Hepatocyte (in vitro differentiated cells): ENCODE data around the gene KDF1.

Experiments used
- CTCF ChIP-seq: fragments of 200-600 bp; sonication (generic); IDR thresholded peaks from 2 replicates; pipeline ENCODE4 v1.5.1; 2016; ENCODE audit warnings: antibody characterized with exemption, mild to moderate bottlenecking; ENCODE audit not compliant: poor library complexity
- EZH2 ChIP-seq: fragments of 200-600 bp; sonication (generic); IDR thresholded peaks from 2 replicates; pipeline ENCODE4 v1.6.1; 2016; ENCODE audit warnings: antibody characterized with exemption, mild to moderate bottlenecking, borderline replicate concordance
- EZH2phosphoT487 ChIP-seq: fragments of 200-600 bp; sonication (generic); IDR thresholded peaks from one replicate; pipeline ENCODE4 v1.6.1; 2018; ENCODE audit warnings: antibody characterized with exemption, mild to moderate bottlenecking, low read depth, moderate library complexity; ENCODE audit not compliant: unreplicated experiment, severe bottlenecking

- TF ChIP-seq CTCF, result no peak
- TF ChIP-seq EZH2phosphoT487, result no peak
- TF ChIP-seq EZH2, result no peak
Observed at GRCh38 chr1:26942656-26943055, 17.6 kb downstream of the KDF1 start.
